ENCODE data around the gene ZHX3. TPM values are rescaled to one million over a fixed set of nuclear protein-coding genes. Genes with fewer than 3 reads are reported as not detected.

The ZHX3 gene
- total RNA-seq, 1 donor, result 36.6 TPM

- no peak for TF ChIP-seq CTCF (IDR thresholded peaks at IDR 0.05; ENCODE audit: extremely low read depth, low read depth, low read length)
- H3K4me1 ChIP-seq (ENCODE audit: insufficient read depth, low read length), result no peaks in the 10 kb centered on the region
- H3K27me3 ChIP-seq (ENCODE audit: insufficient read depth, low read length), result peaks cover 39% of the 10 kb centered on the region
- no peaks in the 10 kb centered on the region for H3K9me3 ChIP-seq (ENCODE audit: low read depth, low read length)
- H3K4me2 ChIP-seq (ENCODE audit: insufficient read depth, low read length), result no peak overlapping the region
- H3K79me2 ChIP-seq (ENCODE audit: insufficient read depth, low read length), result no peaks in the 10 kb centered on the region
- no peak overlapping the region for H2AFZ ChIP-seq (ENCODE audit: low read length)
- no peak overlapping the region for H3K4me3 ChIP-seq (ENCODE audit: insufficient read depth, low read length)
- H3K36me3 ChIP-seq (ENCODE audit: insufficient read depth, low read length), result no peaks in the 10 kb centered on the region
- DNase-seq (ENCODE audit: insufficient read length, low spot score, missing footprints), result peak; percentile 92
- H4K20me1 ChIP-seq (ENCODE audit: insufficient read depth, low read length), result no peaks in the 10 kb centered on the region
- H3K27ac ChIP-seq (ENCODE audit: low read depth, low read length), result no peak overlapping the region
Observed at GRCh38 chr20:41365777-41366545, 48.4 kb upstream of the ZHX3 start.

- Histone ChIP-seq H2AFZ (ENCODE audit: low read length) (no peak overlapping the region), H3K27me3 (ENCODE audit: insufficient read depth, low read length) (peaks cover 39% of the 10 kb centered on the region), H3K79me2 (ENCODE audit: insufficient read depth, low read length) (no peaks in the 10 kb centered on the region), H3K36me3 (ENCODE audit: insufficient read depth, low read length) (no peaks in the 10 kb centered on the region), H4K20me1 (ENCODE audit: insufficient read depth, low read length) (no peaks in the 10 kb centered on the region), H3K4me2 (ENCODE audit: insufficient read depth, low read length) (no peak overlapping the region), H3K9me3 (ENCODE audit: low read depth, low read length) (no peaks in the 10 kb centered on the region), H3K4me1 (ENCODE audit: insufficient read depth, low read length) (no peaks in the 10 kb centered on the region), H3K4me3 (ENCODE audit: insufficient read depth, low read length) (no peak overlapping the region), H3K27ac (ENCODE audit: low read depth, low read length) (no peak overlapping the region)
- peak; percentile 74 for DNase-seq (ENCODE audit: insufficient read length, low spot score, missing footprints)
- TF ChIP-seq CTCF (IDR thresholded peaks at IDR 0.05; ENCODE audit: extremely low read depth, low read depth, low read length), result no peak
Observed at GRCh38 chr20:41364967-41365765, 47.6 kb upstream of the ZHX3 start.

- Histone ChIP-seq H3K36me3 (ENCODE audit: insufficient read depth, low read length) (no peaks in the 10 kb centered on the region), H4K20me1 (ENCODE audit: insufficient read depth, low read length) (no peaks in the 10 kb centered on the region), H2AFZ (ENCODE audit: low read length) (no peak overlapping the region), H3K9me3 (ENCODE audit: low read depth, low read length) (no peaks in the 10 kb centered on the region), H3K4me1 (ENCODE audit: insufficient read depth, low read length) (no peaks in the 10 kb centered on the region), H3K79me2 (ENCODE audit: insufficient read depth, low read length) (no peaks in the 10 kb centered on the region), H3K4me2 (ENCODE audit: insufficient read depth, low read length) (no peak overlapping the region), H3K27me3 (ENCODE audit: insufficient read depth, low read length) (peaks cover 39% of the 10 kb centered on the region), H3K27ac (ENCODE audit: low read depth, low read length) (no peak overlapping the region), H3K4me3 (ENCODE audit: insufficient read depth, low read length) (no peak overlapping the region)
- DNase-seq (ENCODE audit: insufficient read length, low spot score, missing footprints), result peak; percentile 87
- no peak for TF ChIP-seq CTCF (IDR thresholded peaks at IDR 0.05; ENCODE audit: extremely low read depth, low read depth, low read length)
Observed at GRCh38 chr20:41364236-41364855, 46.8 kb upstream of the ZHX3 start.

GRCh38 chr20:41363601-41364000 is 46.1 kb upstream of the ZHX3 start:
- peak; percentile 71 for DNase-seq (ENCODE audit: insufficient read length, low spot score, missing footprints)
- H2AFZ ChIP-seq (ENCODE audit: low read length), result no peak overlapping the region
- peaks cover 35% of the 10 kb centered on the region for H3K27me3 ChIP-seq (ENCODE audit: insufficient read depth, low read length)
- H4K20me1 ChIP-seq (ENCODE audit: insufficient read depth, low read length), result no peaks in the 10 kb centered on the region
- H3K36me3 ChIP-seq (ENCODE audit: insufficient read depth, low read length), result no peaks in the 10 kb centered on the region
- H3K4me2 ChIP-seq (ENCODE audit: insufficient read depth, low read length), result no peak overlapping the region
- H3K79me2 ChIP-seq (ENCODE audit: insufficient read depth, low read length), result no peaks in the 10 kb centered on the region
- no peaks in the 10 kb centered on the region for H3K4me1 ChIP-seq (ENCODE audit: insufficient read depth, low read length)
- TF ChIP-seq CTCF (IDR thresholded peaks at IDR 0.05; ENCODE audit: extremely low read depth, low read depth, low read length), result no peak
- no peak overlapping the region for H3K4me3 ChIP-seq (ENCODE audit: insufficient read depth, low read length)
- H3K27ac ChIP-seq (ENCODE audit: low read depth, low read length), result no peak overlapping the region
- no peaks in the 10 kb centered on the region for H3K9me3 ChIP-seq (ENCODE audit: low read depth, low read length)
